OCI-LY7 (cell line): ENCODE data around the gene CERCAM.

Experiments
- EZH2phosphoT487 ChIP-seq: fragments of 200-600 bp; sonication (generic); IDR thresholded peaks from 2 replicates; pipeline ENCODE4 v1.6.1; 2018; ENCODE audit warnings: low read depth, borderline replicate concordance, mild to moderate bottlenecking, mixed run types, antibody characterized with exemption, low read length, moderate library complexity, mixed read lengths
- TF ChIP-seq, protein P1 (sequence below): fragments of 200-600 bp; sonication (generic); conservative IDR thresholded peaks from 2 replicates; pipeline ENCODE4 v1.5.1; 2014; ENCODE audit warnings: mild to moderate bottlenecking, antibody characterized with exemption, low read length, moderate library complexity, mixed read lengths

DNA sequence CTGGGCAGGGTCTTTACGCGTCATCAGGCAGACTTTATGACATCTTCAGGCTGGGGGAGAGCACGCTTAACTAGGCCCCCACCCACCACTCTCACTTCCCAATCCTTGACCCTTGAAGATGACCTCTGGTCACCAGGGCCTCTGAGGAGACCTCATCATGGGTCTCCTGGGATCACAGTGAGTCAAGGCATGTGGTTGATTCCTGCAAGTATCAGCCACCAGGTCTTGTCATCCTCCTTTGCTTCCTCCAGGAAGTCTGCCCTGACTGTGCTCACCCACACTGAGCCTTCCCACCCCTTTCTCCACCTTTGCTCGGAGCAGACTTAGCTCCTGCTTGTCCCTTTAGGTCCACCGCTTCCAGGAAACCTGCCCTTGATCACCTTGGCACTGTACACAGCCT lies 52.4 kb downstream of the CERCAM start:
- TF ChIP-seq, protein P1, sequence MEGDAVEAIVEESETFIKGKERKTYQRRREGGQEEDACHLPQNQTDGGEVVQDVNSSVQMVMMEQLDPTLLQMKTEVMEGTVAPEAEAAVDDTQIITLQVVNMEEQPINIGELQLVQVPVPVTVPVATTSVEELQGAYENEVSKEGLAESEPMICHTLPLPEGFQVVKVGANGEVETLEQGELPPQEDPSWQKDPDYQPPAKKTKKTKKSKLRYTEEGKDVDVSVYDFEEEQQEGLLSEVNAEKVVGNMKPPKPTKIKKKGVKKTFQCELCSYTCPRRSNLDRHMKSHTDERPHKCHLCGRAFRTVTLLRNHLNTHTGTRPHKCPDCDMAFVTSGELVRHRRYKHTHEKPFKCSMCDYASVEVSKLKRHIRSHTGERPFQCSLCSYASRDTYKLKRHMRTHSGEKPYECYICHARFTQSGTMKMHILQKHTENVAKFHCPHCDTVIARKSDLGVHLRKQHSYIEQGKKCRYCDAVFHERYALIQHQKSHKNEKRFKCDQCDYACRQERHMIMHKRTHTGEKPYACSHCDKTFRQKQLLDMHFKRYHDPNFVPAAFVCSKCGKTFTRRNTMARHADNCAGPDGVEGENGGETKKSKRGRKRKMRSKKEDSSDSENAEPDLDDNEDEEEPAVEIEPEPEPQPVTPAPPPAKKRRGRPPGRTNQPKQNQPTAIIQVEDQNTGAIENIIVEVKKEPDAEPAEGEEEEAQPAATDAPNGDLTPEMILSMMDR, result no peak
- no peak for TF ChIP-seq EZH2phosphoT487
